Stimulated activated CD8-positive, alpha-beta memory T cell treated with anti-CD3 and anti-CD28 coated beads, Interleukin-12 subunit alpha, Interleukin-12 subunit beta, amount 100 ng/mL, for 4 hours (primary cell): ENCODE data around the gene TLX1.
"Not testable (repeated sequence)": the region's sequence is repeated elsewhere in the genome, so short reads cannot be mapped to it uniquely, and the experiment has no call there.

Experiments
- DNase-seq: peaks from one replicate; pipeline ENCODE4 v3.0.0-alpha.2; 2020; ENCODE audit warnings: low read depth

Gene TLX1

GRCh38 chr10:101152316-101152715 is 21.2 kb downstream of the TLX1 start:
- no peak for DNase-seq

GRCh38 chr10:101154506-101154905 is 23.4 kb downstream of the TLX1 start:
- not testable (repeated sequence) for DNase-seq

GRCh38 chr10:101155896-101156295 is 24.8 kb downstream of the TLX1 start:
- no peak for DNase-seq

- no peak for DNase-seq
Measured at GRCh38 chr10:101157756-101158458, 26.8 kb downstream of the TLX1 start.

GRCh38 chr10:101158459-101159058 is 27.5 kb downstream of the TLX1 start:
- no peak for DNase-seq

- DNase-seq, result peak; percentile 28
Measured at GRCh38 chr10:101161494-101162299, 30.6 kb downstream of the TLX1 start.

- DNase-seq, result no peak
Measured at GRCh38 chr10:101162677-101163076, 31.6 kb downstream of the TLX1 start.

- no peak for DNase-seq
Measured at GRCh38 chr10:101164020-101164419, 32.9 kb downstream of the TLX1 start.

- no peak for DNase-seq
Measured at GRCh38 chr10:101165736-101166135, 34.6 kb downstream of the TLX1 start.

- no peak for DNase-seq
Measured at GRCh38 chr10:101166430-101166829, 35.3 kb downstream of the TLX1 start.

GRCh38 chr10:101172741-101173140 is 41.6 kb downstream of the TLX1 start:
- DNase-seq, result no peak

GRCh38 chr10:101174319-101174718 is 43.2 kb downstream of the TLX1 start:
- DNase-seq, result no peak

- no peak for DNase-seq
Measured at GRCh38 chr10:101176577-101176976, 45.5 kb downstream of the TLX1 start.

- DNase-seq, result no peak
Measured at GRCh38 chr10:101182936-101183335, 51.8 kb downstream of the TLX1 start.

GRCh38 chr10:101183458-101184183 is 52.5 kb downstream of the TLX1 start:
- DNase-seq, result no peak
